D721Med (cell line): ENCODE results near the gene TMEM45A.
"Not testable (repeated sequence)": the region's sequence is repeated elsewhere in the genome, so short reads cannot be mapped to it uniquely, and the experiment has no call there.

Experiments used
- DNase-seq: peaks from one replicate; pipeline ENCODE4 v3.0.0; 2011; ENCODE audit warnings: low spot score; ENCODE audit not compliant: insufficient read length
- FAIRE-seq: peaks from 2 replicates; lab custom pipeline; 2011; peaks lifted over from hg19 to GRCh38; lab: Jason Lieb, UNC
- CTCF ChIP-seq: IDR thresholded peaks from 2 replicates; pipeline ENCODE4 v1.5.1; 2012; ENCODE audit warnings: mild to moderate bottlenecking, control low read depth; ENCODE audit not compliant: insufficient read depth; ENCODE audit errors: missing control alignments

The TMEM45A gene

GRCh38 chr3:100574536-100574935 is 82.1 kb downstream of the TMEM45A start:
- DNase-seq (no peak), FAIRE-seq (no peak)
- no peak for TF ChIP-seq CTCF

GRCh38 chr3:100575704-100576103 is 83.3 kb downstream of the TMEM45A start:
- DNase-seq: no peak
- FAIRE-seq: no peak
- TF ChIP-seq CTCF: no peak

- no peak for TF ChIP-seq CTCF
- DNase-seq: no peak
- no peak for FAIRE-seq
Measured at GRCh38 chr3:100577382-100578008, 85.1 kb downstream of the TMEM45A start.

- DNase-seq (no peak), FAIRE-seq (no peak)
- no peak for TF ChIP-seq CTCF
Measured at GRCh38 chr3:100578646-100579045, 86.2 kb downstream of the TMEM45A start.

GRCh38 chr3:100580147-100580546 is 87.7 kb downstream of the TMEM45A start:
- no peak for FAIRE-seq
- DNase-seq: no peak
- no peak for TF ChIP-seq CTCF

- TF ChIP-seq CTCF: no peak
- FAIRE-seq: no peak
- no peak for DNase-seq
Measured at GRCh38 chr3:100581650-100582049, 89.2 kb downstream of the TMEM45A start.

GRCh38 chr3:100582157-100582556 is 89.7 kb downstream of the TMEM45A start:
- not testable (repeated sequence) for FAIRE-seq, DNase-seq

GRCh38 chr3:100584101-100584660 is 91.8 kb downstream of the TMEM45A start:
- DNase-seq (no peak), FAIRE-seq (no peak)
- TF ChIP-seq CTCF: no peak
